GM03348 (cell line): ENCODE data around the gene COPS3.

Experiments used
- DNase-seq: peaks from one replicate; pipeline ENCODE4 v3.0.0; 2012; ENCODE audit warnings: low spot score

COPS3 gene

DNA sequence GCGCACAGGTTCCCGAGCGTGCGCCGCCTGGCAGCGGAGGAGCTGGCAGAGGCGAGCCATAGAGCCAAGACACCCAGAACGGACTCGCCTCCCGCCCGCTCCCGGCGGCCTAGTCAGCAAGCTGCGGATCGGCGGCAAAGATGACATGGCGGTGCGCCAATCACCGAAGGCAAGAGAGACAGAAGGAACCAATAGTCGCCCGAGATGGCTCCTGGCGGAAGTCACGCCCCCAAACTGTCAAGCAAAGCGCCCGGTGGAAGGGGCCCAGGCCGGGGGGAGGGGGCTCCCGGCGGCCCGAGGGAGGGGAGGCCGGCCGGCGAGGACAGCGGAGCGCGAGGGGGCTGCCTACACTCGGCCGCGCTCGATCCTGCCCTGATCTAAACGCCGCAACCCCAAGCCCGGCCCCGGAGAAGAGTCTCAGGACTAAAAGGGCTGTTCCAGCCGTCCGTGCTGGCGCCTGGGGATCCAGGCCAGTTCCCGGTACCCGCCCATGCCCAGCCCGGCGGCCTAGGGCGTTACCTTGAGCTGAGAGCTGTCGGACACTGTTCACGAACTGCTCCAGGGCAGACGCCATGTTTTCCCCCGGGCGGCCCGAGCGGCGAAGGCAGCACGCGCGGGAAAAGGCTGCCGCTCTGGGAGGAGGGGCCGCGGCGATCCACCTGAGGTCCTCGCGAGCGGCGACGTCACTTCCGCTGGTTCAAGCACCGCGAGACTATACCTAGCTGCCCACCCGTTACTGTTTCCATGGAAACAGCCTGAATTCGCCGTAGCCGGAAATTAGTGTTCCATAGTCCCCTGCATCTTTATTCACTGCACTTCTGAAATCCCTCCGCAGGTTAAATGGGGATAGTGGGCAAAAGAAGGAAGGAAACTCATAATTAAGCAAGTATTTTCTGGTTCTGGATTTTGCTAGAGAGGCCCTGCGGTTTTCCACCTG lies at the start of gene COPS3:
TSS of gene COPS3 (minus strand) at position 634 of the 937 bp plus-strand sequence. CDS start at position 574, 60 bp downstream.
- peak; percentile 98 for DNase-seq

DNA sequence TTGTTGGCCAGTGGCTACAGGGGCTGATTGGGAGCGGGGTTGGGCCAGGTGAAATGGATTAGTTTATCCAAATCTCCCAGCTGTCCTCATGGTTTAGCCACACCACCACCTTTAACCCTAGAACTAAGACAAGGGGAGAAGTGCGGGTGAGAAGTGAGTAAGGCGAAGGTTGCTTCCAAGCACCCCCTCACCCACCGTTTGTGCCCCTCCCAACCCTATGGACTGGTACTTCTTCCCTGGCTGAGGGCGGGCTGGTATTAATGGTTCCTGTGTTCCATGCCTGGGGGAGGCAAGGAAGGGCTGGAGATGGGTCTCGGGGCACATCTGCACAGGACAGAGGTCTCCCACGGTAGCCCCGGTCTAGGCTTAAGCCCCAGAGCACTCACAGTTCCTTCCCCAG lies 47.2 kb upstream of the COPS3 start:
- no peak for DNase-seq

DNA sequence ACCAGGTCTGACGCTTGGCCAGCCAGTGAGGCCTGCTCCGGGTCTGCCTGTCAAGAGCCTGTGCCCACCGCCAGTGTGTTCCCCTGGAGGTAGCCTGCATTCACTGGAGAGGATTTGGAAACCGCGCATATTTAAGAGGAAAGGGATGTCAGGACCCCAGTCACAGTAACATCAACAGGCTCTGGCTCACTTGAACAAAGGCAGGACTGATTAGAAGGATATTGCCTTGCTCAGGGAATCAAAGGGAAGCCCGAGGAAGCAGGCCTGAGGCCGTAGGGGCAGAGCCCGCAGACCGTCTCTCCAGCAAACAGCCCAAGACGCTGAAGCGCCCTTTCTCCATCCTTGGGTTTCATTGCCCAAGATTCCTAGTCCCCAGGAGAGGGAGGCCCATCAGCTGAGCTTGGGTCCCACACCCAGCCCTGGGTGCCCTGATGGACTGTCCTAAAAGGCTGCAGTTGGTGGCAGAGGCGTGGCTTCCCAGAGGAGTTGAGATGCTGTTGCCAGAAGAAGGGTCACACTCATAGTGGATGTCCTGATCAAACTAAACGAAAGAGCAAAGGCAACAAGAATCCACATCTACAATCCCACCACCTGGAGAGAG lies 45.3 kb upstream of the COPS3 start:
- no peak for DNase-seq

DNA sequence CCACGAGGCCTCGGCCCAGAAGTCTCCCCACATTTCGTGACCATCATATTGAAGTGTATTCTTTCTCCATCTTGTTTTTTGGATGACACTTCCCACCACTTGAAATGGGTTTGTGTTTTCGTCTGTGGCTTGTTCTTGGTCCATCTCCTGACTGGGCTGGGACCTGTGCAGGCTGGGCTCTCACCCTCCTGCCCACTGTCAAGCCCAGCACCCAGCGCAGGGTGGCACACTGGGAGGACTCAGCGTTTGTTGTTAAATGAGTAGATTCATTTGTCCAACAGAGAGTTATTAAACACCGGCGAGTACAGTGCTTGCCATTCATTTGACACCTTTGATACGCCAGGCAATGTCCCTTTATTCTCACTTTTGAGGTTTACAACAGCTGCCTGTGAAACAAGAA lies 44.8 kb upstream of the COPS3 start:
- no peak for DNase-seq

DNA sequence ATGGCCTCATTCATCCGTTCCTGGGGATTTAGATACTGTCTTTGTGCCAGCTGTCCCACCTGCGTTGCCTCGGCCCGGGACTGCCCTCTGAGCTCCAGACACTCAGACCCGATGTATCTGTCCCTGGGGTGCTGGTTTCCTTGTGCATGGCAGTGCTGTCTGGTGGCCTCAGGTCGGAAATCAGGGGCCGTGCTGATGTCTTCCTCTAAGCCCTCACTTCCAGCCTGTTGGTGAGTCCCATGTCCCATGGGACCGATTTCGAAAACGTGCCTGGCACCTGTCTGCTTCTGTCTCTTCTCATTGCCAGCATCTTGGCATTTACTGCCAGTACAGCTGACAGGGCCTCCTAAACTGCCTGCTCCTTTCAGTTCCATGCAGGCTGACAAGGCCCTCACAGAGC lies 44.2 kb upstream of the COPS3 start:
- DNase-seq: no peak

DNA sequence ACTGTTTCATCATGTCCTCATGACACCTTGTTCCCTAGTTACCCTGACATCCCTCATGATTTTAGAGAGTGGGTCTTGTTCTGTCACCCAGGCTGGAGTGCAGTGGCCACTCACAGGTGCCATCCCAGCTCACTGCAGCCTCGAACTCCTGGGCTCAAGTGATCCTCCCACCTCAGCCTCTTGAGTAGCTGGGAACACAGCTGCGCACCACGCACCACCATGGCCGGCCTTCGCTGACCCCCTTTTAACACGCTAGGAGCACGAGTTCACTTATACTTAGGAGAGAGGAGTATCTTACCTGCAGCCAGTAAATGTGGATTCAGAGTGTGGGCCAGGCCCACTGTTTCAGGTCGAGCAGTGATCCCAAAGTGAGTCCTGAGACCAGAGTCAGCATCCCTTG lies 43.6 kb upstream of the COPS3 start:
- no peak for DNase-seq

DNA sequence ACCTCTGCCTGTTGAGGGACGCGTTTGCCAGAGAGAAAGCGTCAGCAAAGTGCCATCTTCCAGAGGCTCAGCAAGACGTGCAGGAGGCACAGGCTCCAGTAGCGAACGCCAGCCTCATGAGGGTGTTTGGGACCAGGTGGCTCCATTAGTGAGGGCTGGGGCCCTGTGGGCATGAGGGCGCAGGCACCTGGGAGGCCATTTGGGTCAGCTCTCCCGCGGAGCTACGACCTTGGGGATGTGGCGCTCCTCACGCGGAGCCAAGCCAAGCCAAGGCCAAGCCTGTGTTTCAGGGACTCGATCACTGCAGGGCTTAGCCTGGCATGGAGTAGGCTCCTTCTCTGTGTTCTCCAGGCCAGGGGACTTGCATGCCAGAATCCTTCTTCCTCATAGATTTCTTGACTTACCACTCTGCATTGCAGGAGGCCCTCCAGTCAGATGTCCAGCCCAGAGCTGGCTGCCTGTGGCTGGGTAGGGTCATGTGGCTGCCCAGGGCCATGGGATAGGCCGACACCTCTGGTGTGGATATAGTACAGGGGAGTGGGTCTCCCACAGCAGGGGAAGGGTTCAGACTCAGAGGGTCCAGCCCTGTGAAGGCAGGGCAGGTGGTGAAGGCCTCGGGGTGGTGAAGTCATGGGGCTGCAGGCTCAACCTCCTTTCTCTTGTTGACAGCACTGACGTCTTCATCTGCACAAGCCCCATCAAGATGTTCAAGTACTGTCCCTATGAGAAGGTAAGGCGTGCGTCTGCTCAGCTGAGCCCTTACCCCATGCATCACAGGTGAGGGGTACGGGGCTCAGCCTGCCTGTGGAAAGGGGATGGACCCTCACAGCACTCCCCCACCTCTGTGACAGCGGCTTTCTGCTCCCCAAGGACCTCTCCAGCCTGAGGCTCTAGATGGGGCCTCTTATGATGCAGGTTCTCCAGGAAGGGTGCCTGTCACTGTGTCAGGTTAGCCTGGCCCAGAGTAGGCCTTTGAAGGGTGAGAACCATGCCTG lies 41.8 kb upstream of the COPS3 start:
- no peak for DNase-seq

DNA sequence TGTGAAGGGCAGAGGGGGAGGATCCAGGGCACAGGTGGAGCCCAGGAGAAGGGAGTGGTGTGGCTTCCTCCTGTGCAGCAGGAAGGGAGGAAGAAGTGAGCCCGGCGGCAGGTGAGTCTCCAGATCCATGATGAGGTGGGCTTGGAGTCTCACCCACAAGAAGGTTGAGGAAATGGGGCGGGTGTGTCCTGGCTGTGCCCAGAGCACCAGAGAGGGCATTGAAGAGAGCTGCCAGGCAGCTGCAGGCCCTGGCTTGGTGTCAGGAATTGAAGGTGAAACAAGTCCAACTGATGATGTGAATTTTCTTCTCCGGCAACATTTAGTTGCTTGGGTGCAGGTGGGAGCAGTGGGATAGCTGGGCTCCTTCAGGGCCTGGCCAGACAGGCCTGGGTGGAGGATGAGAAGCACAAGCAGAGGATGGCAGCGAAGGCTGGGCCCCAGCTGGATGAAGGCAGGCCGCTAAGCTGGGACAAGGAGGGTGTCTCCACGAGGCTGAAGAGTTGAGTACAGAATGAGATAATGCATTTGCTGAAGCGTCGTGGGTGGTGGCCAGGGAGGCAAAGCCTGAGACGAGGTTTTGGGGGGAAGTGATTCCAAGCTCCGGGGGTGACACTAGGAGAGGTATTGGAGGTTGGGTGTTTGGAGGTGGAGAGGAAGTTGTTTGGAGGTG lies 40.4 kb upstream of the COPS3 start:
- no peak for DNase-seq

DNA sequence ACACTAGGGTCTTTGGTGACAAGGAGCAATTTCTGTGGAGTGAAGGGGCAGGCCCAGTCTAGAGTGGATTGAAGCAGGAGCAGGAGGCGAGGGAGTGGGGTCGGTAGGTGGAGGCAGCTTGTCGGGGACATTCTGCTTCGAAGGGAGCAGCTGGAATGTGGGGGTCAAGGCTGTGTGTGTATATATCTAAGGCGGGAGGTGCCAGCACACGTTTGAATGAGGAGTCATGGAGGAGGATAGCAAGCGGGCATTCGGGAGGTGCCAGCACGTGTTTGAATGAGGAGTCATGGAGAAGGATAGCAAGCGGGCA lies 39.8 kb upstream of the COPS3 start:
- no peak for DNase-seq

DNA sequence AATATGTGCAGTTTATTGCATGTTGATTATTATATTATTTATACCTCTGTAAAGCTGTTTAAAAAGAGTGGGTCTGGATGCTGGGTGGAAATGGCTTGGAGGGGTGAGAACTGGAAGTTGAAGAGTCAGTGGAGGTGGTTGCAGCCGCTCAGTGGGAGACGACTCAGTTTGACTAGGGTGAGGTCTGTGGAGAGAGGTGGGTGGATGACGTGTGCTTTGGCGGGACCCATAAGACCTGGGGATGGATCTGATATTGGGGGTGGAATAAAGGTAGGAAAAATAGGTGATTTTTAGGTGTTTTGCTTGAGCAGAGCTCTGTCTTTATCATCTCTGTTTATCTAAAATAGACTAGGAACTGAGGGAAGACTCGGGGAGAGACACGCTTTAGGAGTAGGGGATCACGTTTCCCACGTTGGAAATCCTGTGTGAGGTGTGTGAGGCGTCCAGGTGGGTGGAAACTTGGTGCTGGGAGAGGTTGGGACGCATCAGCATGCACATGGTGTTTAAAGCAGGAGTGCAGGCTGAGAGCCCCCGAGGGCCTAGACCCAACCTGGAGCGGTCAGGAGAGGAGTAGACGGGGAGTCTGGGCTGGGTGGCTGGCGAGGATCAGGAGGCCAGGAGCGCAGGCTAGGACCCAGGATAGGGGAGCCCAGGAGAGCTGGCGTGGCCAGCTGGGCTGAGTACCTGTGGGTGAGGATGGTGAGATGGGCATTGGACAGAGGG lies 39.3 kb upstream of the COPS3 start:
- no peak for DNase-seq

DNA sequence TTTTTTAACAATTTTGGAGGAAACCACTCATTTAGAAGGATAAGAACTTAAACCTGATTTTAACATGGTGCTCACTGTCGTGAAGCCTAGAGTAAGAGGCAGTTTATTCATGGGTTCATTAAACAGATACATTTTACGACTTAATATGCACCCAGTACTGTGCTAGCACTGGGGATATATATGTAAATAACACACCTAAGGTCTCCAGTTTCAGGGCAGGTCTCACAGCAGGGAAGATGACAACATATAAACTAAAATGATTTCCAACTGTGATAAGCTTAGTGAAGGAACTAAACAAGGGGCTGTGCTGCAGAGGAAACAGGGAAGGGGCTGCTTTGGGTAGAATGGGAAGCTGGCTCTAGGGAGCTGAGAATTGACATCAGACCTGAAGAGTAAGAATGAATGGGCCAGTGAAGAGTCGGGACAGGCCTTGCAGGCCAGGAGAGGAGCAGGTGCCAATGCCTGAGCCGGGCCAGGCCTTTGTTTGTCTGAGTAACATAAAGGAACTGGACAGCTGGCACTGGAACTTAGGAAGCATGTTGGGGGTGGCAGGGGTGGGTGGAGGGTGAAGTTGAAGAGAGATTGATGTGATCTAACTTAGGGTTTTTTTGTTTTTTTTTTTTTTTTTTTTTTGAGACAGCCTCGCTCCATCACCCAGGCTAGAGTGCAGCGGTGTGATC lies 34.2 kb upstream of the COPS3 start:
- no peak for DNase-seq

DNA sequence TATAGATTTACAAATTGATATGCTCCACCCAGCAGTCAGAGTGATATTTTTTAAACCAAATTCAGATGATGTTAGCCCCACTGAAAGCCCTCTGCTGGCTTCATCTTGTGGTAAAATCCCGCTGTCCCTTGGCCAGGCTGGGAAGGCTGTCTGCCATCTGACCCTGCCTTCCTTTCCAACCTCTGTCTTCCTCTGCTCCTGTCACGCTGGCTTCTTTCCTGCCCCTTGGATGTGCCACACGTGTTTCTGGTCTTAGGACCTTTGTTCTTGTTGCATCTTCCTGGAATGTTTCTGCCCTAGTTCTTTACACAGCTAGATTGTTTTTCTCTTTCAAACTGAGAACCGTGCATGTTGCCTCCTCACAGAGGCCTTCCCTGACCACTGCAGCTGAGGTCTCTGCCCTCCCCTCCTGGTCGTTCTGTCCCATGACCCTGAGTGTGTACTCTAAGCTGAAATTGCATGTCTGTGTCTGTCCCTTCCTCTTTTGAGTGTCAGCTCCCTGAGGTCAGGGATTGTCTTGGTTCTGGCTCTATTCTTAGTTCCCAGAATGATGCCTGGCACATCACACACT lies 33.5 kb upstream of the COPS3 start:
- no peak for DNase-seq

DNA sequence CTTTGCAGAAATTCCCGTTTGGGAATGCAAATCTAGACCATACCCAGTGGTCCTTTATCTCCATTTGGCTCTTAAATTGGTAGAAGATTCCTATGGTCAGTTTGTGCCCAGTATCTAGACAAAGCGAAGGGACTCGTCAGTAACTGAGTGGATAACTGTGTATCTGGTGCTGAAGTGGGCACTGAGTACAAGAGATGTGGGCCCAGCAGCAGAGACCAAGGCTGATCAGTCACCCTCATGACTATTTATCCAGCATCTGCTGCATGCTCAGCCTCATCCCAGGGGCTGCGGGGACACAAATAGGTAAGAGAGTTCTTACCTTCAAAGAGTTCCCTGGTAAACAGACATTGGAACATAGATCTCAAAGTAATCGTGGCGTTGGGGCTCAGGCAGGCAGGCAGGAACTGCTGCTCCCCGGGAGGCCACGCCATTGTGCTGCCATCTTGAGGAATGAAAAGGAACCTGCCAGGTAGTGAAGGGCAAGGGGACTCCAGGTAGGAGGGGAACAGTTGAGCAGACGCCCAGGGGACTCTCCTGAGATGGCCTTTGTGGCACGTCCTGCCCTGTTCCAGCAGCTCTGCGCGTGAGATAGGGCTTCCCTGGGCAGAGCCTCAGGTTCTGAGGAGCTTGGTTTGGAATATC lies 32.4 kb upstream of the COPS3 start:
- DNase-seq: no peak

DNA sequence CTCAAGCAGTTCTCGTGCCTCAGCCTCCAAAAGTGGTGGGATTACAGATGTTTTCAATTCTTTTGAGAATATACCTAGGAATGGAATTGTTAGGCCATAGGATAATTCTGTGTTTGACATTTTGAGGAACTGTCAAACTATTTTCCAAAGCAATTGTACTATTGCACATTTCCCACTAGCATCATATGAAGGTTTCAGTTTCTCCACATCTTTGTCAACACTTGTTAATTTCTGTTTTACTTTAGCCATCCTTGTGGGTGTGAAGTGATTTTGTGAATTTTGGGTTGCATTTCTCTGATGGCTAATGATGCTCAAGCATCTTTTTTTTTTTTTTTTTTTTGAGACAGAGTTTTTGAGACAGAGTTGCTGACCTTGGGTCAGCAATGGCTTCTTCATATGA lies 28.3 kb upstream of the COPS3 start:
- DNase-seq: no peak

DNA sequence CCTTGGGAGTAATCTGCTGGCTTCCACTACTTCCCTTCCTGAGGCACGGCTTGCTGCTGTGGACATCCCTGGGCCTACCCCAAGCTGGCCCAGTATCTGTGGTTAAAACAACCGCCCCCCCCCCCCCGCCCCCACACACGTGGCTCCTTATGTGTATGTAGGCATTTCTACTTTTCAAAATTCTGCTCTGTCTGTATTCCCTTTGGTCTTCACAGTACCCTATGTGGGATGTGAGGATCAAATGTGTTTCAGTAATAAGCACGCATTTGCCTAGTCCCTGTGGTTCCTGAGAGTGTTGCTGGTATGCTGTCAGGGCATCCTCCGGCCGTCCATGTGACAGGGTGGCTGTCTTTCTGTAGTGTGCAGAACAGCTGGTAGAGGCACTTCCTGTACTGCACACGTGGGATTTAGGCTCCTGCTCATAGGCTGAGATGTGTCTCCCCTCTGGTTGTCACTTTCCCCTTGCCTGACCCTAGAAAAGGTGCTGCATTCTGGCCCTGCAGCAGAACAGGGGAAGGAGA lies 24.3 kb upstream of the COPS3 start:
- no peak for DNase-seq

DNA sequence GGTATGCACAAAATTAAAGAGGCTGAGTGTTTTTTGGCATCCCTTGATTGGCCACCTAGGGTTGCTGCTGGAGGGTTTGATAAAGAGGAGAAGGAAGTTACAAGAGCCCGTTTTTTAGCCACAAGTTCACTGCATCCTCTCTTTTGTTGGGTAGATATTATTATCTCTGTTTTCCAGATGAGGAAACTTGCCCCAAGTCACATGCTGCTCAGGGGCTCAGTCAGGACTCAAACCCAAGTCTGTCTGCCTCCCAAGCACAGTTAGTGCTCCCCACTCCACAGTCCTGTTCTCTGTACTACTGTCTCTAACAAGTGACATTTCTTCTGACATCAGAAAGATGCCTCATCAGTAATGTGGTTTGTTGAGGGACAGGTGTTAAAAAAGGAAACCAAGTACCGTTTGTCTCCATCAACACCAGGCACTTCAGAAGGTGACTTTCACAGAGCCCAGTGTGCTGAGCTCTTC lies 23.5 kb upstream of the COPS3 start:
- DNase-seq: no peak

DNA sequence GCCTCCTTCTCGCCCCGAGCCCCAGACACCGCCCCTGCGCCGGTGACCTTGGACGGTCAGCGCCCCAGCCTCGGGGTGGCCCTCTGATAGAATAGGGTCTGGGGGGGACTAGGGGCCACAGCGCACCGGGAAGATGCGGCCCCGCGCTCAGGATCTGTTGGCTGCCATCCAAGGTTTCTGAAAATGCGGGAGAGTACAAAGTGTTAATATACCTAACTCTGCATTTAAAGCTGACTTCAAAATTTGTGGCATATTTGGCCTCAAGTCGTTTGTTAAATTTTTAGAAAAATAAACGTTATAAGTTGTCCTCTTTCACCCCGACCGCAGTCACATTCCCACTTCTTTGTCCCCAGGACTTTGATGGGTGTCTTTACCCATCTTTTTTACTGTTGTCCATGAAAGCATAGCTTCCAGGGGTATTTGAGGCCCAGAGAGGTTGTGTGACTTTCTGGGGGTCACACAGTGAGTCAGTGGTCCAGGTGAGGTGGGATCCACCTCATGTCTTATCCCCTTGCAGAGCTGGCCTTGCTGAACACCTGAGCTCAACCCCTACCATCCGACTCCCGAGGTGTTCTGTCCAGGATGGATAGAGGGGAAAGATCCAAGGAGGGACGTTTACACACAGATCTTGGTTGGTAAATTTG lies 22.9 kb upstream of the COPS3 start:
- no peak for DNase-seq

DNA sequence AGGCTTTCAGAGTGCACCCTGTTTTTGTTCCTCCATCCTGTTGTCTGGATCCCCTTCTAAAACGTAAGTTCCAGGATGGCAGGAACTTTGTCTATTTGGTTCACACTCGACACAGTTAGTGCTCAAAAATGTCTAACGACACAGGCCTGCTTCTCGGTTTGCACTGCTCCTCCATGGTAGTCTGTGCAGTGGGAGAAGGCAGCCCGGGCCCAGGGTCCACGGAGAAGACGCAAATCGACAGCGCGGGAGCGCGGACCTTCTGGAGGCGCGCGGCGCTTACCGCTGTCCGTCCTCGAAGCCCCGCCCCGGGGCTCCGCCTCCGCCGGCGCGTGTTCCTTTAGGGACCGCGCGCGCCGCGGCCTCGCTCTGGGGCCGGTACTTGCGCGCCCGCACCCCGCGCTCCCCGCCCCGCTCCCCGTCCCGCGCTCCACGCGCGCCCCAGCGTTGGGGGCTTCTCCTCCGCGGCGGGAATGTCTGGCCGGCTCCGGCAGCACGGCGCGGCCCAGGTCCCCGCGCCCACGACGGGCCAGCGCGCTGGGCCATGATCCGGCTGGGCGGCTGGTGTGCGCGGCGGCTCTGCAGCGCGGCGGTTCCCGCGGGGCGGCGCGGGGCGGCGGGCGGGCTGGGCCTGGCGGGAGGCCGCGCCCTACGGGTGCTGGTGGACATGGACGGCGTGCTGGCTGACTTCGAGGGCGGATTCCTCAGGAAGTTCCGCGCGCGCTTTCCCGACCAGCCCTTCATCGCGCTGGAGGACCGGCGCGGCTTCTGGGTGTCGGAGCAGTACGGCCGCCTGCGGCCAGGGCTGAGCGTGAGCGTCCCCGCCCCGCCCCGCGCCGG lies 22.2 kb upstream of the COPS3 start, which contains the start of gene NT5M:
TSS of gene NT5M (plus strand) at position 364 of the 837 bp plus-strand sequence. CDS start at position 542, 178 bp downstream.
- DNase-seq: peak; percentile 94
